H9 (cell line): ENCODE data around the gene USP37. TPM values are rescaled to one million over a fixed set of nuclear protein-coding genes. Genes with fewer than 3 reads are reported as not detected.

Source experiments
- DNase-seq: peaks from one replicate; pipeline ENCODE4 v3.0.0-alpha.2; 2017
- H2AFZ ChIP-seq: one replicate; pipeline ENCODE4 v1.6.1; 2013; ENCODE audit warnings: mild to moderate bottlenecking, low read length, control low read depth, moderate library complexity
- H2AK5ac ChIP-seq: 2 replicates; pipeline ENCODE4 v1.6.1; 2013; ENCODE audit warnings: low read length, control low read depth, mixed read lengths; ENCODE audit not compliant: insufficient read length
- H2BK120ac ChIP-seq: one replicate; pipeline ENCODE4 v1.6.1; 2013; ENCODE audit warnings: low read depth, mild to moderate bottlenecking, low read length, control low read depth, inconsistent platforms; ENCODE audit not compliant: poor library complexity, severe bottlenecking
- H2BK12ac ChIP-seq: 2 replicates; pipeline ENCODE4 v1.6.1; 2013; ENCODE audit warnings: low read length, control low read depth, mixed read lengths, low read depth; ENCODE audit not compliant: insufficient read length
- H2BK15ac ChIP-seq: 2 replicates; pipeline ENCODE4 v1.6.1; 2013; ENCODE audit warnings: low read depth, low read length, control low read depth
- H2BK20ac ChIP-seq: one replicate; pipeline ENCODE4 v1.6.1; 2013; ENCODE audit warnings: low read depth, mild to moderate bottlenecking, low read length, control low read depth, inconsistent platforms; ENCODE audit not compliant: poor library complexity, severe bottlenecking
- H2BK5ac ChIP-seq: 2 replicates; pipeline ENCODE4 v1.6.1; 2013; ENCODE audit warnings: low read length, control low read depth, mixed read lengths; ENCODE audit not compliant: insufficient read length
- H3K14ac ChIP-seq: 2 replicates; pipeline ENCODE4 v1.6.1; 2013; ENCODE audit warnings: low read length, control low read depth; ENCODE audit not compliant: insufficient read depth
- H3K18ac ChIP-seq: 2 replicates; pipeline ENCODE4 v1.6.1; 2013; ENCODE audit warnings: low read depth, mild to moderate bottlenecking, mixed read lengths, low read length, control low read depth; ENCODE audit not compliant: insufficient read length
- H3K23ac ChIP-seq: 2 replicates; pipeline ENCODE4 v1.6.1; 2013; ENCODE audit warnings: low read length, control low read depth, mixed read lengths, low read depth; ENCODE audit not compliant: insufficient read length
- H3K23me2 ChIP-seq: 2 replicates; pipeline ENCODE4 v1.6.1; 2013; ENCODE audit warnings: low read depth, mild to moderate bottlenecking, mixed read lengths, low read length, control low read depth; ENCODE audit not compliant: insufficient read length, poor library complexity, severe bottlenecking
- H3K27ac ChIP-seq: 2 replicates; pipeline ENCODE4 v1.5.1; 2013; ENCODE audit warnings: low read length, control low read depth, mixed read lengths, low read depth; ENCODE audit not compliant: insufficient read length
- H3K27me3 ChIP-seq: 2 replicates; pipeline ENCODE4 v1.6.1; 2013; ENCODE audit warnings: low read length, control low read depth, inconsistent platforms; ENCODE audit not compliant: insufficient read depth
- H3K4ac ChIP-seq: 2 replicates; pipeline ENCODE4 v1.6.1; 2013; ENCODE audit warnings: low read depth, mild to moderate bottlenecking, control low read depth, inconsistent platforms, low read length, moderate library complexity
- H3K4me1 ChIP-seq: 2 replicates; pipeline ENCODE4 v1.6.1; 2013; ENCODE audit warnings: low read length, control low read depth, inconsistent platforms; ENCODE audit not compliant: insufficient read depth
- H3K4me2 ChIP-seq: 2 replicates; pipeline ENCODE4 v1.6.1; 2013; ENCODE audit warnings: low read length, control low read depth, mixed read lengths; ENCODE audit not compliant: insufficient read length, insufficient read depth
- H3K56ac ChIP-seq: 2 replicates; pipeline ENCODE4 v1.6.1; 2013; ENCODE audit warnings: low read depth, mild to moderate bottlenecking, mixed read lengths, low read length, control low read depth; ENCODE audit not compliant: insufficient read length
- H3K79me1 ChIP-seq: 2 replicates; pipeline ENCODE4 v1.6.1; 2013; ENCODE audit warnings: low read depth, mild to moderate bottlenecking, moderate library complexity, low read length, control low read depth, inconsistent platforms; ENCODE audit not compliant: insufficient read depth, poor library complexity, severe bottlenecking
- H3K79me2 ChIP-seq: 2 replicates; pipeline ENCODE4 v1.6.1; 2013; ENCODE audit warnings: low read length, control low read depth, inconsistent platforms; ENCODE audit not compliant: insufficient read depth
- H3K9ac ChIP-seq: 2 replicates; pipeline ENCODE4 v1.6.1; 2013; ENCODE audit warnings: low read length, control low read depth, mixed read lengths; ENCODE audit not compliant: insufficient read length; ENCODE audit errors: extremely low read depth
- H3K9me3 ChIP-seq: one replicate; pipeline ENCODE4 v1.6.1; 2013; ENCODE audit warnings: low read depth, low read length, inconsistent platforms; ENCODE audit not compliant: control insufficient read depth
- H3T11ph ChIP-seq: one replicate; pipeline ENCODE4 v1.6.1; 2013; ENCODE audit warnings: mild to moderate bottlenecking, low read length, control low read depth, inconsistent platforms
- H4K20me1 ChIP-seq: one replicate; pipeline ENCODE4 v1.6.1; 2013; ENCODE audit not compliant: control insufficient read depth, insufficient read length, insufficient read depth
- H4K5ac ChIP-seq: 2 replicates; pipeline ENCODE4 v1.6.1; 2013; ENCODE audit warnings: low read depth, mild to moderate bottlenecking, mixed read lengths, low read length, control low read depth; ENCODE audit not compliant: insufficient read length
- H4K8ac ChIP-seq: replicated peaks from 2 replicates; pipeline ENCODE4 v1.6.1; 2013; ENCODE audit warnings: low read length, control low read depth, mixed read lengths, low read depth; ENCODE audit not compliant: insufficient read length
- H4K91ac ChIP-seq: 2 replicates; pipeline ENCODE4 v1.6.1; 2013; ENCODE audit warnings: low read depth, mild to moderate bottlenecking, moderate library complexity, mixed read lengths, low read length, control low read depth; ENCODE audit not compliant: insufficient read length
- H3K27ac Mint-ChIP-seq, 3 experiments: 2 replicates in 2 of 3; 3 replicates in 1 of 3; pipeline ENCODE4 v1.8.0; 2020 to 2021; ENCODE audit warnings: mixed read lengths in 3 of 3, mild to moderate bottlenecking in 1 of 3, moderate library complexity in 1 of 3
- H3K27me3 Mint-ChIP-seq: 2 replicates; pipeline ENCODE4 v1.8.0; 2021; ENCODE audit warnings: low read depth, mild to moderate bottlenecking, moderate library complexity, mixed read lengths
- H3K36me3 Mint-ChIP-seq, 3 experiments: 2 replicates in 2 of 3; 3 replicates in 1 of 3; pipeline ENCODE4 v1.8.0; 2020 to 2021; ENCODE audit warnings: low read depth in 3 of 3, mixed read lengths in 3 of 3; ENCODE audit not compliant: insufficient read depth in 1 of 3
- H3K4me1 Mint-ChIP-seq, 2 experiments: 2 replicates each; pipeline ENCODE4 v1.8.0; 2020; ENCODE audit warnings: mixed read lengths in 2 of 2
- H3K4me3 Mint-ChIP-seq, 2 experiments: 2 replicates in 1 of 2; 3 replicates in 1 of 2; pipeline ENCODE4 v1.8.0; 2020 to 2021; ENCODE audit warnings: mild to moderate bottlenecking in 2 of 2, mixed read lengths in 2 of 2, moderate library complexity in 1 of 2
- H3K9me3 Mint-ChIP-seq, 2 experiments: 2 replicates in 1 of 2; 3 replicates in 1 of 2; pipeline ENCODE4 v1.8.0; 2020; ENCODE audit warnings: mild to moderate bottlenecking in 2 of 2, mixed read lengths in 2 of 2, moderate library complexity in 1 of 2
- WGBS: extraction: QIAGEN DNeasy Blood & Tissue Kit; methylation state at CpG from one replicate; pipeline ENCODE4 v1.1.7; 2013; ENCODE audit warnings: missing lambda C conversion rate, low lambda C conversion rate, mixed read lengths; ENCODE audit not compliant: insufficient read length; ENCODE audit errors: extremely low coverage; 5-methylcytosine and 5-hydroxymethylcytosine counted together
- total RNA-seq: library from RNA; stranded (reverse); gene quantifications from 2 replicates; pipeline ENCODE4 v1.2.1, GENCODE V29; 2021
- TF ChIP-seq, protein P1 (sequence below): fragments of 200-600 bp; sonication (generic); conservative IDR thresholded peaks from 3 replicates; pipeline ENCODE4 v1.8.0; 2021; ENCODE audit warnings: antibody characterized with exemption, mild to moderate bottlenecking

The USP37 gene
- total RNA-seq, 1 experiment from 2014 or later = 34.9 TPM

DNA sequence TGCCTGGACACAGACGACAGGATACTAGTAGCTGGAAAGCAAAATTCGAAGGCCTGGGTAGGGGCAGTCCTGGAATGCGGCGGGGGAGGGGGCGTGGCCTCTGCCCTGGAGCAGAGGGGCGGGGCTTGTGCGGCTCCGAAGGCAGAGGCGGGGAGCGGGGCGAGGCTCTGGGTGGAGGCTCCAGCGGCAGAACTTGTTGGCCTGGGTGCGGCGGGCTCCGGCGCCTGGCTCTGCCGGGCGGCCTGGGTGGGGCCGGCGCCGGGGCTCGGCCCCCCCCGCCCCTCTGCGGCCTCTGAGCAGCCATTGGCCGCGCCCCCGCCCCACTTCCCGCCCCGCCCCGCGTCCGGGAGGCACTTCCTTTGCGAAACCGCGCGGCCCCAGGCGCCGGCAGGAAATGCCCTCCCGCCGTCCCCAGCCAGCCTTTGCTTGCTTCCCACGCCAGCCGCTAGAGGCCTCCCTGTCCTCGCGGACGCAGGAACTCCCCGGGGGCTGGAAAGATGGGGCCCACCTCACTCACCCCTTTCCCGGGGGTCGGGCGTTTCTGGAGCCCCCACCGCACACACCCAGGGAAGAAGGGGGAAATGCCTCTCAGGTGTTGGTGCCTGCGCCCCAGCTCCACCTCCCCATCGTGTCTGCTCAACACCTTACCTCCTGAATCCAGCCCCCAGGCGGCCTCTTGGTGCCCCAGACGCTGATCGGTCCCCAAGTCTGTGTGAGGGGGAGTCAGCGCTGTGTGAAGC lies 161.8 kb downstream of the USP37 start:
- no peak overlapping the region; the same call in 1 of the 2 replicates for H3K4ac ChIP-seq
- no peak overlapping the region for H2AFZ ChIP-seq
- peak overlapping the region; percentile 14 for H4K5ac ChIP-seq
- WGBS = no CpG with 5 or more reads among the region's 56 CpGs
- H2BK120ac ChIP-seq = no peak overlapping the region
- peaks cover 4% of the 10 kb centered on the region; the same call in 1 of the 2 replicates for H3K4me1 ChIP-seq
- no peak overlapping the region for H3K27ac ChIP-seq
- no peak overlapping the region for H2BK15ac ChIP-seq
- H2BK5ac ChIP-seq = no peak overlapping the region
- no peak overlapping the region for H2BK12ac ChIP-seq
- peaks cover 4 to 25% (median 22%) of the 10 kb centered on the region in 3 experiments; a peak in 6 of 7 replicates for H3K36me3 Mint-ChIP-seq
- H3K9me3 Mint-ChIP-seq = no peaks in the 10 kb centered on the region
- no peaks in the 10 kb centered on the region for H3K9me3 ChIP-seq
- no peak overlapping the region for H4K91ac ChIP-seq
- no peak overlapping the region for H4K8ac ChIP-seq
- peak overlapping the region; percentile 72 to 85 for H3K4me3 Mint-ChIP-seq
- H3K56ac ChIP-seq = no peak overlapping the region
- H3K27me3 ChIP-seq = no peaks in the 10 kb centered on the region
- H2AK5ac ChIP-seq = no peak overlapping the region
- peak overlapping the region; percentile 65 for H3K4me2 ChIP-seq
- no peak overlapping the region for H3T11ph ChIP-seq
- no peaks in the 10 kb centered on the region for H3K79me1 ChIP-seq
- H4K20me1 ChIP-seq = no peaks in the 10 kb centered on the region
- peak overlapping the region; percentile 51; the same call in 1 of the 2 replicates for H3K14ac ChIP-seq
- H3K9ac ChIP-seq = peak overlapping the region; percentile 56
- H3K23me2 ChIP-seq = peaks cover 15% of the 10 kb centered on the region
- H2BK20ac ChIP-seq = no peak overlapping the region
- no peaks in the 10 kb centered on the region for H3K79me2 ChIP-seq
- H3K18ac ChIP-seq = peak overlapping the region; percentile 45
- H3K23ac ChIP-seq = no peak overlapping the region
- H3K27me3 Mint-ChIP-seq = no peaks in the 10 kb centered on the region
- H3K4me1 Mint-ChIP-seq = peaks cover 19 to 26% of the 10 kb centered on the region in 2 experiments
- TF ChIP-seq, protein P1, sequence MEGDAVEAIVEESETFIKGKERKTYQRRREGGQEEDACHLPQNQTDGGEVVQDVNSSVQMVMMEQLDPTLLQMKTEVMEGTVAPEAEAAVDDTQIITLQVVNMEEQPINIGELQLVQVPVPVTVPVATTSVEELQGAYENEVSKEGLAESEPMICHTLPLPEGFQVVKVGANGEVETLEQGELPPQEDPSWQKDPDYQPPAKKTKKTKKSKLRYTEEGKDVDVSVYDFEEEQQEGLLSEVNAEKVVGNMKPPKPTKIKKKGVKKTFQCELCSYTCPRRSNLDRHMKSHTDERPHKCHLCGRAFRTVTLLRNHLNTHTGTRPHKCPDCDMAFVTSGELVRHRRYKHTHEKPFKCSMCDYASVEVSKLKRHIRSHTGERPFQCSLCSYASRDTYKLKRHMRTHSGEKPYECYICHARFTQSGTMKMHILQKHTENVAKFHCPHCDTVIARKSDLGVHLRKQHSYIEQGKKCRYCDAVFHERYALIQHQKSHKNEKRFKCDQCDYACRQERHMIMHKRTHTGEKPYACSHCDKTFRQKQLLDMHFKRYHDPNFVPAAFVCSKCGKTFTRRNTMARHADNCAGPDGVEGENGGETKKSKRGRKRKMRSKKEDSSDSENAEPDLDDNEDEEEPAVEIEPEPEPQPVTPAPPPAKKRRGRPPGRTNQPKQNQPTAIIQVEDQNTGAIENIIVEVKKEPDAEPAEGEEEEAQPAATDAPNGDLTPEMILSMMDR = peak; percentile 75
- DNase-seq = peak; percentile 96
- H3K27ac Mint-ChIP-seq = peak overlapping the region; percentile 91 to 98 (median 96)
